Activated CD4-positive, alpha-beta T cell treated with anti-CD3 and anti-CD28 coated beads, Interleukin-2, Interleukin-6, amounts not matched to agents 100 ng/mL and 50 ng/mL, durations not matched to agents 16 hours and 8 hours (primary cell): ENCODE measurements around the gene CALHM4.
"Not testable (repeated sequence)": the region's sequence is repeated elsewhere in the genome, so short reads cannot be mapped to it uniquely, and the experiment has no call there.

Source experiments
- DNase-seq: peaks from one replicate; pipeline ENCODE4 v3.0.0-alpha.2; 2020

Gene CALHM4

DNA sequence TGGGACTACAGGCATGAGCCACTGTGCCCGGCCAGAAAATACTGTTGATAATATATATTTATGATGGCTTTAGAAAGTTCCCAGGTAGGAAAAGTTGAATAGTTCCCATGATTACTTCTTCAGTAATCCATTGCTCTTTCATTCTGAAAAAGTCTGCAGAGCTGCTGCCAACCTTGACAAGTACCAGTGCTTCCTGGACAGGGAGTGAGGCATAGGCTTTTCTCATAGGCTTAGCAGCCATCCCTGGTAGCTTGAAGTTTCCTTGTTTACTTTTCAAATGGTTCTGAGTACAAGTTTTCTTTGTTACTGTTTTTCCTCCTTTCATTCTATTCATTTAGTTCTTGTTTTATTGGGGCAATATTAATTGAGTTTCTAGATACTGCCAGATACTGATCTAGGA, 25.6 kb downstream of the CALHM4 start:
- no peak for DNase-seq

DNA sequence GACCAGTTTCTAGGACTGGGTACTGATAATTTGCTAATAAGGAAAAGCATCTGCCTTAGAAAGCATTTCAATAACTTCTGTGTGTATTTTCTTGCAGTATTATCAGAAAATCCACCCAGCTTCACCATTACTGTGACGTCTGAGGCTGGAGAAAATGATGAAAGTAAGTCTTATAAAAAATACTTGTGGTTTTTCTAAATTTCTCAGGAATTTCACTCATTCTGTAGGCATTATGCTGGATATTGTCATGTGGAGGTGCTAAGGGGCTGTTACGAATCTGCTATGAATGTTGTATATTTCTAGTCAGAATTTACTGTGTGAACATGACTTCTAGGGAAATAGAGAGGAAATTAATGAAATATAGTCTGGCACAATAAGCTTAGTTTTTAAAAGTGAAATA, 26.6 kb downstream of the CALHM4 start:
- no peak for DNase-seq

DNA sequence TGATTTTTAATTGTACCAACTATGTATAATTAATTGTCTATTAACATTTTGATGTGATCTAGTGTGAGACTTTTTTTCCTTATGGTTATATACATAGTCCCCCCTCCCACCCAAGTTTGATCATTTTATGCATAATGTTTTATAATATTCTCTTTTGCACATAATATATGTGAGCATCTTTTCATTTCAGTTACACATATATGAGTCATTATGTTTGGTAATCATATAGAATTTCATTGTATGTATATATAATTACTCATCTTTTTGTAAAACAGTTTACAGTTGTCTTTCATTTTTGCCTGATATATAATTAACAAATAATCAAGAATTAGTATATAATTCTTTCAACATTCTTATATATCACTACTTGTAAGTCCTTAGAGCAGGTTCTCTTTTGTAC, 32.7 kb downstream of the CALHM4 start:
- no peak for DNase-seq

DNA sequence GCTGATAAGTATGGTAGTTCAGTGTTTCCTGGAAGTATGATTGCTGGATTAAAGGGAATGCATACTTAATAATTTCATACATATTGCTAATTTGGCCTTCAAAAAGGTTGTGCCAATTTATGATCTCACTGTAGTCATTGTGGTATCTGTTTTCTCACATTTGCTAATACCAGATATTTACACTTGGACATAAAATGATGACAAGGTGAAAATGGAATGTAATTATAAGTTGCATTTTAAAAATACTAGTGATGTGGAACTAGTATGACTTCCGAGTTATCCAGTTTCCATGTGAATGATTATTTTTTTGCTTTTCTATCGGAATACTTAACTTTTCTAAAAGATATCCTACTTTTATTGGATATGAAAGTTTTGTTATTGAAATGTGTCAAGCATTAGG, 33.2 kb downstream of the CALHM4 start:
- no peak for DNase-seq

DNA sequence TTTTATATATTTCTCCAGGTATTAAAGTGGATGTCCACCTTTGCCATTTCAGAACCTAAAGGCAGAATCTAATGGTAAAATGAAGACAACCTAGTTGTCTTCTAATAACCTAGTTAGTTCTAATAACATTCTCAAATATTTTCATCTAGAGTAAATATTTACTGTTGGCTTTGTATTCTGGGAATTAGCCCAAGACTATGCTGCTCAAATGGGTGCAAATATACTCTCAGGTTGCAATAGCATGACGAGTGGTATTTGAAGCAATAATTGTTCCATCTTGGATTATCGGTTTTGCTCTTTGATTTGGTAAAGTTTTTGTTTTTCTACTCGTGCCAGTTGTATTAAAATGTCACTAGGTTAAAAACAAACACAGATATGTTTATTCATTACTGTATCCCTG, 41.7 kb downstream of the CALHM4 start:
- no peak for DNase-seq

DNA sequence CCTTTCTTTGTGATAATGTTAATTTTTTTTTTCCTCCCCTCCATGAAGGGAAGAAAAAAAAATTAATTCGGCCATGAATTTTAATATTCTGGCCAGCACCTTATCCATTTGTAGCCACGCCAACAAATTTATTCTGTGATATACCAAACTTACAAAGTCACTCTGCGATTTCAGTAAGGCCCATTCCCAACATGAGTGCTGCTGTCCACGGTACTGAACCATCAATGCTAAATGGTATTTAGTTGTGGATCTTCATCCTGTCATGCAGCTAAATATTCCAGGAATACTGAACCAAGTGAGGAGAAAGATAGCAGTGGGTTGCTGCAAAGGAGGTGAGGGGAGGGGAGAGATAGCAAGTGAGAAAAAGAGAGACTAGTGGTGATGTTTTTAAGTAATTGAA, 43.3 kb downstream of the CALHM4 start:
- DNase-seq = no peak

DNA sequence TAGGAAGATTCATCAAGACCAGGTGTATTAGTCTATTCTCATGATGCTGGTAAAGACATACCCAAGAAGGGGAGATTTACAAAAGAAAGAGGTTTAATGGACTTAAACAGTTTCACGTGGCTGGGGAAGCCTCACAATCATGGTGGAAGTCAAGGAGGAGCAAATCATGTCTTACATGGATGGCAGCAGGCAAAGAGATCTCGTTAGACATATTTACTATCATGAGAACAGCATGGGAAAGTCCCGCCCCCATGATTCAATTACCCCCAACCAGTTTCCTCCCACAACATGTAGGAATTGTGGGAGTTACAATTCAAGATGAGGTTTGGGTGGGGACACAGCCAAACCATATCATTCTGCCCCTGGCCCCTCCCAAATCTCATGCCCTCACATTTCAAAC, 50.4 kb downstream of the CALHM4 start:
- not testable (repeated sequence) for DNase-seq

DNA sequence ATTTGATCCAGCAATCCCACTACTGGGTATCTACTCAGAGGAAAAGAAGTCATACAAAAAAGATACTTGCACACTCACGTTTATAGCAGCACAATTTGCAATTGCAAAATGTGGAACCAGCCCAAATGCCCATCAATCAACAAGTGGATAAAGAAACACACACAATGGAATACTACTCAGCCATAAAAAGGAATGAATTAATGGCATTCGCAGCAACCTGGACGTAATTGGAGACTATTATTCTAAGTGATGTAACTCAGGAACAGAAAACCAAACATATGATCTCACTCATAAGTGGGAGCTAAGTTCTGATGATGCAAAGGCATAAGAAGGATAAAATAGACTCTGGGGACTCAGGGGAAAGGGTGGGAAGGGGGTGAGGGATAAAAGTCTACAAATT, 51.3 kb downstream of the CALHM4 start:
- not testable (repeated sequence) for DNase-seq

DNA sequence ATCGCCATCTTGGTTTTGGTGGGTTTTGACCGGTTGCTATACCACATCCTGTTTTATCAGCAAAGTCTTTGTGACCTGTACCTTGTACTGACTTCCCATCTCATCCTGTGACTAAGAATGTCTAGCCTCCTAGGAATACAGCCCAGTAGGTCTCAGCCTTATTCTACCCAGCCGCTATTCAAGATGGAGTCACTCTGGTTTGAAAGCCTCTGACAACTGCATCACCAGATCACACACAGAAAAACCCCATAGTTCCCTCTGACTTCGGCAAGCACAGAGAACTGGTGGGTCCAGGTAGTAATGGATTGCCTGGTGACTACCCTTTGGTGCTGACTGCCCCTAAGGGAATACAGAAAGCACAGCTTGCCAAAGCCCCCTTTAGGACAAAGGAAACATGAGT, 52.4 kb downstream of the CALHM4 start:
- no peak for DNase-seq
